HepG2 (cell line): ENCODE measurements around the gene PRMT7. TPM values are rescaled to one million over a fixed set of nuclear protein-coding genes. Genes with fewer than 3 reads are reported as not detected.

Experiments
- CCAR2 ChIP-seq: fragments of 200-400 bp; formaldehyde crosslinking; optimal IDR thresholded peaks from 2 replicates; pipeline ENCODE3; 2018; ENCODE audit warnings: low read depth, mild to moderate bottlenecking, low read length, moderate library complexity
- CREB3 ChIP-seq: sonication (generic); formaldehyde crosslinking; IDR thresholded peaks from 2 replicates; pipeline ENCODE4 v1.5.0; 2020; ENCODE audit warnings: missing genetic modification reagents
- FOSL2 ChIP-seq: sonication (generic); formaldehyde crosslinking; IDR thresholded peaks from 2 replicates; pipeline ENCODE4 v1.4.0; 2020; ENCODE audit warnings: missing genetic modification reagents
- GATAD1 ChIP-seq: IDR thresholded peaks from 2 replicates; pipeline ENCODE4 v1.6.1; 2016; ENCODE audit warnings: missing genetic modification reagents, missing compliant biosample characterization
- HDAC6 ChIP-seq: fragments of 200-600 bp; sonication (generic); IDR thresholded peaks from 2 replicates; pipeline ENCODE4 v1.7.0; 2017; ENCODE audit warnings: mild to moderate bottlenecking, antibody characterized with exemption, low read length, low read depth
- HES4 ChIP-seq: sonication (generic); formaldehyde crosslinking; IDR thresholded peaks from 2 replicates; pipeline ENCODE4 v1.9.0; 2021; ENCODE audit warnings: mild to moderate bottlenecking, missing genetic modification reagents, borderline replicate concordance
- LRRFIP1 ChIP-seq: sonication (generic); formaldehyde crosslinking; conservative IDR thresholded peaks from 2 replicates; pipeline ENCODE4 v1.4.0; 2020; ENCODE audit warnings: missing genetic modification reagents
- MED1 ChIP-seq: sonication (generic); formaldehyde crosslinking; IDR thresholded peaks from 2 replicates; pipeline ENCODE4 v1.4.0; 2020; ENCODE audit warnings: missing genetic modification reagents
- NFATC3 ChIP-seq: sonication (generic); formaldehyde crosslinking; IDR thresholded peaks from 2 replicates; pipeline ENCODE4 v1.5.1; 2020; ENCODE audit warnings: mild to moderate bottlenecking, missing genetic modification reagents
- RARG ChIP-seq: sonication (generic); formaldehyde crosslinking; IDR thresholded peaks from 2 replicates; pipeline ENCODE4 v1.4.0; 2020; ENCODE audit warnings: low read depth, mild to moderate bottlenecking, missing genetic modification reagents
- SMAD9 ChIP-seq: sonication (generic); formaldehyde crosslinking; IDR thresholded peaks from 2 replicates; pipeline ENCODE4 v1.5.1; 2020; ENCODE audit warnings: mild to moderate bottlenecking, missing genetic modification reagents
- SNAPC2 ChIP-seq: sonication (generic); formaldehyde crosslinking; IDR thresholded peaks from 2 replicates; pipeline ENCODE4 v1.8.1; 2022; ENCODE audit warnings: mild to moderate bottlenecking, missing genetic modification reagents
- SP4 ChIP-seq: sonication (generic); formaldehyde crosslinking; IDR thresholded peaks from 2 replicates; pipeline ENCODE4 v1.8.1; 2023; ENCODE audit warnings: mild to moderate bottlenecking, missing genetic modification reagents
- YEATS4 ChIP-seq: sonication (generic); formaldehyde crosslinking; IDR thresholded peaks from 2 replicates; pipeline ENCODE4 v1.4.0; 2020; ENCODE audit warnings: missing genetic modification reagents, borderline replicate concordance
- ZBTB34 ChIP-seq: sonication (generic); formaldehyde crosslinking; IDR thresholded peaks from 2 replicates; pipeline ENCODE4 v1.8.0; 2022; ENCODE audit warnings: mild to moderate bottlenecking, missing genetic modification reagents
- ZNF142 ChIP-seq: sonication (generic); formaldehyde crosslinking; IDR thresholded peaks from 2 replicates; pipeline ENCODE4 v1.4.0; 2020; ENCODE audit warnings: missing genetic modification reagents
- ZNF430 ChIP-seq: sonication (generic); formaldehyde crosslinking; IDR thresholded peaks from 2 replicates; pipeline ENCODE4 v1.9.0; 2021; ENCODE audit warnings: mild to moderate bottlenecking, missing genetic modification reagents
- ZNF619 ChIP-seq: sonication (generic); formaldehyde crosslinking; IDR thresholded peaks from 2 replicates; pipeline ENCODE4 v1.4.0; 2020; ENCODE audit warnings: mild to moderate bottlenecking, missing genetic modification reagents
- ZNF709 ChIP-seq: sonication (generic); formaldehyde crosslinking; IDR thresholded peaks from 2 replicates; pipeline ENCODE4 v1.5.0; 2020; ENCODE audit warnings: mild to moderate bottlenecking, missing genetic modification reagents
- ZNF816 ChIP-seq: sonication (generic); formaldehyde crosslinking; IDR thresholded peaks from 2 replicates; pipeline ENCODE4 v1.8.0; 2022; ENCODE audit warnings: missing genetic modification reagents, mild to moderate bottlenecking, borderline replicate concordance
- polyA plus RNA-seq, 8 experiments: library from polyadenylated mRNA; depleted of rRNA in 3 of 8; stranded (reverse) in 7 of 8; unstranded in 1 of 8; fragments of >200 nt; fragmentation: Illumina TruSeq in 4 of 8; extraction: Trizol in 4 of 8; gene quantifications; 2 replicates each; pipeline versions ENCODE4 v1.2.1 to v1.2.3, GENCODE V29; 2011 to 2016; ENCODE audit warnings: low read depth in 4 of 8, missing spikeins in 1 of 8, mixed read lengths in 1 of 8; ENCODE audit not compliant: insufficient read depth in 1 of 8
- total RNA-seq, 5 experiments: library from RNA; depleted of rRNA; stranded (reverse); fragments of >200 nt; fragmentation: Illumina TruSeq; extraction: Trizol; gene quantifications; 2 replicates each; pipeline ENCODE4 v1.2.3, GENCODE V29; 2016; ENCODE audit warnings: low read depth in 1 of 5

PRMT7 gene
- total and polyA plus RNA-seq, 2 of the 13 experiments (the other 11 are each of a cell fraction or from before 2014, with no cell fraction given), result 47.5 to 55.0 TPM

- TF ChIP-seq ZBTB34 (CRISPR knock-in tag) (peak; percentile 86; the same call in 1 of the 2 replicates), CREB3 (CRISPR knock-in tag) (no peak), FOSL2 (CRISPR knock-in tag) (peak; percentile 92), ZNF142 (CRISPR knock-in tag) (no peak), YEATS4 (CRISPR knock-in tag) (no peak), RARG (CRISPR knock-in tag) (no peak), HES4 (CRISPR knock-in tag) (no peak), ZNF709 (CRISPR knock-in tag) (no peak), SNAPC2 (CRISPR knock-in tag) (peak; percentile 90; the same call in 1 of the 2 replicates), LRRFIP1 (no peak), SP4 (no peak), ZNF816 (CRISPR knock-in tag) (no peak; the same call in 1 of the 2 replicates), CCAR2 (peak; percentile 66), ZNF430 (CRISPR knock-in tag) (no peak; the same call in none of the 2 replicates), GATAD1 (CRISPR knock-in tag) (peak; percentile 76), SMAD9 (CRISPR knock-in tag) (no peak), NFATC3 (no peak), MED1 (CRISPR knock-in tag) (peak; percentile 90), ZNF619 (CRISPR knock-in tag) (no peak), HDAC6 (no peak)
These were observed 29.3 kb upstream of the PRMT7 start (continued) for GRCh38 chr16:68281368-68282063.
